22Rv1 (cell line): Measurements from ENCODE around the gene RAB41.

Experiments
- H3K27ac ChIP-seq: fragments of 450-650 bp; 2 replicates; pipeline ENCODE4 v1.5.1; 2017
- ZFX ChIP-seq: fragments of 450-650 bp; IDR thresholded peaks from 2 replicates; pipeline ENCODE4 v1.6.1; 2017; ENCODE audit warnings: antibody characterized with exemption, borderline replicate concordance
- TF ChIP-seq, protein P1 (sequence below): fragments of 450-650 bp; IDR thresholded peaks from 2 replicates; pipeline ENCODE4 v1.5.1; 2017; ENCODE audit warnings: mild to moderate bottlenecking

Gene RAB41

DNA sequence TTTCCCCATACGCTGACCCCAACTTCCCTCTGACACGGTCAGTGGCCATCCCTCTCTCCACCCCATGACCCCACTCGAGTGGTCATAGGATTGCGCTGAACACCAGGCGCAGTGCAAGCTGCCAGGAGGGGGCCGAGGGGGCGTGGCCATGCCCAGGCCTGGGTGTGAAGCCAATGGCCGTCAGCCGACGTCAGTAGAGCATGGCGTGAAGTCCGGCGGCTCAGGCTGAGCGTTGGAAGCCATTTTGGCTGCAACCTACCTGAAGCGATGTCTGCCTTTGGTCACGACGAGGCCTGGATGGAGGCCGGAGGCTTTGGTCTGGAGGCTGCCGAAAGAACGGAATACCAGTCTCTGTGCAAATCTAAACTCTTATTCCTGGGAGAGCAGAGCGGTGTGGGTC lies at the start of gene RAB41:
TSS of gene RAB41 (plus strand) at position 222 of the 400 bp plus-strand sequence. CDS start at position 268, 46 bp downstream.
- no peak within 1 kb of the TSS for H3K27ac ChIP-seq
- TF ChIP-seq, protein P1, sequence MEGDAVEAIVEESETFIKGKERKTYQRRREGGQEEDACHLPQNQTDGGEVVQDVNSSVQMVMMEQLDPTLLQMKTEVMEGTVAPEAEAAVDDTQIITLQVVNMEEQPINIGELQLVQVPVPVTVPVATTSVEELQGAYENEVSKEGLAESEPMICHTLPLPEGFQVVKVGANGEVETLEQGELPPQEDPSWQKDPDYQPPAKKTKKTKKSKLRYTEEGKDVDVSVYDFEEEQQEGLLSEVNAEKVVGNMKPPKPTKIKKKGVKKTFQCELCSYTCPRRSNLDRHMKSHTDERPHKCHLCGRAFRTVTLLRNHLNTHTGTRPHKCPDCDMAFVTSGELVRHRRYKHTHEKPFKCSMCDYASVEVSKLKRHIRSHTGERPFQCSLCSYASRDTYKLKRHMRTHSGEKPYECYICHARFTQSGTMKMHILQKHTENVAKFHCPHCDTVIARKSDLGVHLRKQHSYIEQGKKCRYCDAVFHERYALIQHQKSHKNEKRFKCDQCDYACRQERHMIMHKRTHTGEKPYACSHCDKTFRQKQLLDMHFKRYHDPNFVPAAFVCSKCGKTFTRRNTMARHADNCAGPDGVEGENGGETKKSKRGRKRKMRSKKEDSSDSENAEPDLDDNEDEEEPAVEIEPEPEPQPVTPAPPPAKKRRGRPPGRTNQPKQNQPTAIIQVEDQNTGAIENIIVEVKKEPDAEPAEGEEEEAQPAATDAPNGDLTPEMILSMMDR: no peak
- TF ChIP-seq ZFX: no peak

DNA sequence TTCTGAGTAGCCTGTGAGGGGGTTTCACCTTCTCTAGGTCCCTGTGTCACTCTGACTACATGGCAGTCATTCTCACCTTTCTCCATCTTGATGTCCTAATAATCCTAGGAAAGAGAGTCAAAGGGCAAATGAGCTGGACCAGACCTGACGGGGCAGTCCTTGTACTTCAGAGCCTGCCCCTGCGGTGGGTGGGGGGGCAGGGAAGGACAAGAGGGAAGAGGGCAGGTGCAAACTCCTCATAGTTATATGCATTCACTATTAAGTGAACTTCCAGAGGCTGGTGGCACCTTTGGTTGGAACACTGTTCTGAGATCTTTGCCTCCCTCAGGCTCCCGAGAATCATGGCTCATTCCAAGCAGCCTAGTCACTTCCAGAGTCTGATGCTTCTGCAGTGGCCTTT lies 47.6 kb upstream of the RAB41 start, which contains the start of gene AWAT1:
TSS of gene AWAT1 (plus strand) at position 301 of the 400 bp plus-strand sequence. CDS start at position 342, 41 bp downstream.
- H3K27ac ChIP-seq: no peak within 1 kb of the TSS
- TF ChIP-seq ZFX: no peak
- TF ChIP-seq, protein P1: no peak

DNA sequence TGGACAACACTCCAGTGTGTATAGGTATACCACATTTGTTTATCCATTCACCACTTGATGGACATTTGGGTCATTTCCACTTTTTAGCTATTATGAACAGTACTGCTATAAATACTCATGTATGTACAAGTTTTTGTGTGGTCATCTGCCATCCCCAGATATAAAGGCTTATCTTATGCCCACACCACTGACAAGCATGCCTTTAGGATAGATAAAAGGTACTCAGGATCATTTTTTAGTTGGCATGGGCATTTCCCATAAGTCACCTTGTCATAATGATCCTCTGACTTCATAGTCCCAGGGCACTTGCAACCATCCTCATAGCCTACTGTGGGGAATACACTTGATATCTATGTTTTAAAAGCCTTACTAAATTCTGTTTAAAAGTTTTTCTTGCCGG lies 41.2 kb upstream of the RAB41 start:
- no peak for TF ChIP-seq ZFX
- TF ChIP-seq, protein P1: no peak
- H3K27ac ChIP-seq: no peak overlapping the region

DNA sequence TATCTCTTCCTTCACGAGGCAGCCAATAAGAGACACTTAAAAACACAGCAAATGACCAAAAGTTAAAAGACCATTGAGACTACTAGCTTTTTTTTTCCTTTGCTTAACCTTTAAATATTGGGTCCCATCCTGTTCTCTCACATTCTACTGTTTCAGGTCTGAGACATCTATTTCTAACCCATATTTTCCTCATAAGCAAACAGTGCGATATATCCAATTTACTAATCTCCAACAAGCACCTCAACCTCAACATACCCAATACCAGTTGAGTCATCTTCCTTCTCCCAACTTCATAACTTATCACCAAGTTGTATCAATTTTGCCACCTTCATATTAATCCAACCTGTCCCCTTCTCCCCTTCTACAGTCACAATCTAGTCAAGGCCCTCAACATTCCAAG lies 40.5 kb upstream of the RAB41 start:
- TF ChIP-seq, protein P1: no peak
- TF ChIP-seq ZFX: no peak

DNA sequence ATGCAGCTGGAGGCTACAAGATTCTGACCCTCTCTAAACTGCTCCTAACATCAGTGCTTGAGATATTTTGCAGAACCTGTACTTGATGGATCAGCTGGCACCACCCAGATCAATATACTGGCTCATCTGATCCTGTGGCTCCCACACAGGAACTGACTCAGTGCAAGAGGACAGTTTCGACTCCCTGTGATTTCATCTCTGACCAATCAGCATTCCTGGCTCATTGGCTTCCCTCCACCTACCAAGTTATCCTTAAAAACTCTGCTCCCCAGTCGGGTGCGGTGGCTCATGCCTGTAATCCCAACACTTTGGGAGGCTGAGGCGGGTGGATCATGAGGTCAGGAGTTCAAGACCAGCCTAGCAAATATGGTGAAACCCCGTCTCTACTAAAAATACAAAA lies 38.4 kb upstream of the RAB41 start:
- H3K27ac ChIP-seq: peak overlapping the region; percentile 53

More for the DNA sequence above, 40.5 kb upstream of the RAB41 start:
- H3K27ac ChIP-seq: no peak overlapping the region

DNA sequence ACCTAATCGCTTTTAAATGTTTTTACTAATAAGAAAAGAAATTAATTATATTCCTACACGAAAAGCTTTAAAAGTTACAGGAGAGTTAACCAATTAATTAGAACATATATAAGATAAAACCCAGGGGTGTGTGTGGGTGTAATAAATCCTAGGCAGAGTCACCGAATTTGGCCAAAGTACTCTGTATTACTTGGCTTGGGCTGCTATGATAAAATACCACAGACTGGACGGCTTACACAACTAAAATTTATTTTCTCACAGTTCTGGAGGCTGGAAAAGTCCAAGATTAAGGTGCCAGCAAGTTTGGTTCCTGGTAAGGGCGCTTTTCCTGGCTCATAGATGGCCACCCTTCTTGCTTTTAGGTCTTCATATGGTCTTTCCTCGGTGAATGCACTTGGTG lies 37.1 kb upstream of the RAB41 start:
- 0 out of 2 replicates have a peak overlapping the region, but pooled peaks have one; percentile 55 for H3K27ac ChIP-seq
- TF ChIP-seq ZFX: no peak
- TF ChIP-seq, protein P1: no peak

DNA sequence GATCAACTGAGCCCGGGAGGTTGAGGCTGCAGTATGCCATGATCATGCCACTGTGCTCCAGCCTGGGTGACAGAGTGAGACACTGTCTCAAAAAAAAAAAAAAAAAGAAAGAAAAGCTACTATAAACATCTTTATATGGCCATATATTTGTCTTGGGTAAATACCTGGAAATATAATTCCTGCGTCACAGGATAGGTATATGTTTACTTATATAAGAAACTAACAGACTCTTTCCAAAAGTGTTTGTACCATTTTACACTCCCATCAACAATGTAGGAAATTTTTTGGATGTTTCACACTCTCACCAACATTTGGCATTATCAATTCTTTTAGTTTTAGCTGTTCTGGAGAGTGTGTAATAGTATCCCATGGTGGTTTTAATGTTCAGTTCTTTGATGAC lies 34.7 kb upstream of the RAB41 start:
- no peak for TF ChIP-seq ZFX
- TF ChIP-seq, protein P1: no peak
- peak overlapping the region; percentile 55 for H3K27ac ChIP-seq

DNA sequence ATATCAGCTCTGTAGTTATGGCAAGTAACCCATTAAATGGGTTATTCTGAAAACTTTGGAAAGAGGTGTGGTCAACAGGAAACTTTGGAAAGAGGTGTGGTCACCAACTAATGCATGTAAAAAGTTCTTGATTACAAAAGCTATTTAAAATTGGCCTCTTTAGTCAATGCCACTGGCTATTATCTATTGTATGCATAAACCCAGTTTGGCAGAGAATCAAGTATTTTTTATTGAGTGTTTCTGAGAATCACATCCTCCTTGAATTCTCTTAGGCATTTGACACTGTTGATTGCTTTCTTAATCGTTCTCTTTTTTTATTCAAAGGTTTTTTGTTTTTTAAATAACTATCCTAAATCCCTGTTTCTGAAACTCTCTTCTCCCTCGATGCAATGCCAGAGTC lies 29.5 kb upstream of the RAB41 start:
- H3K27ac ChIP-seq: no peak overlapping the region
- TF ChIP-seq, protein P1: no peak
- no peak for TF ChIP-seq ZFX
